ENCODE data around the gene C14orf119. TPM values are rescaled to one million over a fixed set of nuclear protein-coding genes. Genes with fewer than 3 reads are reported as not detected.
A peak's percentile ranks its signal among the peaks of the same experiment; 100 is the strongest.

Gene C14orf119
- total and polyA plus RNA-seq, 9 of the 15 experiments (the other 6 are each of a cell fraction or from before 2014, with no cell fraction given), result 36.7 to 251 (median 51.8) TPM

DNA sequence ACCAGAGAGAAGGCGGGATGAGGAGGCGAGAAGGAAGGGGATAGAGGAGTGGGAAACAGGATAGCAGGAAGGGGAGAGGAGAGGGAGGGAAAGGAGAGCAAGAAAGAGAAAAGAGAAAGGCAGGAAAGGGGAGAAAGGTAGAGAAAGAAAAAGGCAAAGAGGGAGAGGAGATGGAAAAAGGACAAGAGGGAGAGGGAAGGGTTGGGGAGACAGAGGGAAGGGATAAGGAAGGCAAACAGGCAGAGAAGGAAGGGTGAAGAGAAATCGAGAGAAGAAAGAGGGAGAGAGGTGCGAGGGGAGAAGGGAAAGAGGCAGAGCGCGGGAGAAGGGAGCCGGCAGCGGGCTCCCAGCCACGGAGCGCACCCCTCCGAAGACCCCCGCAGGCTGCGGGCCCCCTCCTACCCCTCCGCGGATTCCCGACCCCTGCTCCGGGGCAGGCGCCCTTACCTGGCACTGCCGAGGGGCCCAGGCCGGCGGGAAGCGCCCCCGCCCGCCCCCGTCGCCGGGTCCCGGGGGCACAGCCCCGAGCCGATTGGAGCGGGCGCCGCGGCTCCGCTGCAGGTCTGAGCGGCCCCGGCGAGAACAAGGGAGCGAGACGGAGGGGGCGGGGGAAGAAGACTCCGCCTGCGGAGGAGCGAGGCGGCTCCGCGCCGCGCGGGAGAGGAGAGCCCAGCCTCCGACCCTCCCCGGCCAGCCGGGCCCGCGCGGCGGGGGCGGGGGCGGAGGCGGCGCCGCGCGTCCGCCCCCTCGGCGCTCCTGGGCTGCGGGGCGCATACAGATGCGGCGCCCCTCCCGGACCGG is 38.1 kb upstream of the C14orf119 start, which contains the start of gene CDH24 (continued):
- TF ChIP-seq, protein P1, sequence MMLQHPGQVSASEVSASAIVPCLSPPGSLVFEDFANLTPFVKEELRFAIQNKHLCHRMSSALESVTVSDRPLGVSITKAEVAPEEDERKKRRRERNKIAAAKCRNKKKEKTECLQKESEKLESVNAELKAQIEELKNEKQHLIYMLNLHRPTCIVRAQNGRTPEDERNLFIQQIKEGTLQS (IDR thresholded peaks at IDR 0.05), result no peak
- TF ChIP-seq, protein P1 (CRISPR knock-in tag; conservative IDR thresholded peaks at IDR 0.05), result no peak
- TF ChIP-seq ZNF764 (CRISPR knock-in tag; IDR thresholded peaks at IDR 0.05; ENCODE audit: low read depth) (no peak), PRPF4 (IDR thresholded peaks at IDR 0.05; ENCODE audit: insufficient read depth, low read depth, low read length, poor library complexity, severe bottlenecking) (no peak), DMBX1 (CRISPR knock-in tag; IDR thresholded peaks at IDR 0.05; ENCODE audit: borderline replicate concordance) (no peak), EHMT2 (IDR thresholded peaks at IDR 0.05) (peak; percentile 64), ZNF444 (CRISPR knock-in tag; IDR thresholded peaks at IDR 0.05) (no peak), ZC3H11A (IDR thresholded peaks at IDR 0.05; ENCODE audit: low read depth, low read length) (no peak), STAT5A (IDR thresholded peaks at IDR 0.05; ENCODE audit: borderline replicate concordance, low read length) (no peak), DNMT1 (IDR thresholded peaks at IDR 0.05) (no peak), ILF3 (IDR thresholded peaks at IDR 0.05; ENCODE audit: borderline replicate concordance) (no peak), TAF15 (IDR thresholded peaks at IDR 0.05; ENCODE audit: low read depth, low read length) (no peak), TOE1 (IDR thresholded peaks at IDR 0.05; ENCODE audit: borderline replicate concordance) (peak; percentile 34; the same call in 1 of the 2 replicates), TOE1 (CRISPR knock-in tag; IDR thresholded peaks at IDR 0.05; ENCODE audit: borderline replicate concordance, low read depth) (no peak), ZNF41 (CRISPR knock-in tag; conservative IDR thresholded peaks at IDR 0.05) (no peak), NR4A1 (CRISPR knock-in tag; IDR thresholded peaks at IDR 0.05) (no peak), NR4A1 (tag; IDR thresholded peaks at IDR 0.05) (no peak), TAF7 (tag; IDR thresholded peaks at IDR 0.05) (no peak), HNRNPK (IDR thresholded peaks at IDR 0.05; ENCODE audit: low read depth, low read length, poor library complexity, severe bottlenecking) (peak; percentile 43), FOXJ2 (tag; IDR thresholded peaks at IDR 0.05) (no peak), STAG1 (CRISPR knock-in tag; IDR thresholded peaks at IDR 0.05; ENCODE audit: borderline replicate concordance) (no peak)
- TF ChIP-seq, protein P2, sequence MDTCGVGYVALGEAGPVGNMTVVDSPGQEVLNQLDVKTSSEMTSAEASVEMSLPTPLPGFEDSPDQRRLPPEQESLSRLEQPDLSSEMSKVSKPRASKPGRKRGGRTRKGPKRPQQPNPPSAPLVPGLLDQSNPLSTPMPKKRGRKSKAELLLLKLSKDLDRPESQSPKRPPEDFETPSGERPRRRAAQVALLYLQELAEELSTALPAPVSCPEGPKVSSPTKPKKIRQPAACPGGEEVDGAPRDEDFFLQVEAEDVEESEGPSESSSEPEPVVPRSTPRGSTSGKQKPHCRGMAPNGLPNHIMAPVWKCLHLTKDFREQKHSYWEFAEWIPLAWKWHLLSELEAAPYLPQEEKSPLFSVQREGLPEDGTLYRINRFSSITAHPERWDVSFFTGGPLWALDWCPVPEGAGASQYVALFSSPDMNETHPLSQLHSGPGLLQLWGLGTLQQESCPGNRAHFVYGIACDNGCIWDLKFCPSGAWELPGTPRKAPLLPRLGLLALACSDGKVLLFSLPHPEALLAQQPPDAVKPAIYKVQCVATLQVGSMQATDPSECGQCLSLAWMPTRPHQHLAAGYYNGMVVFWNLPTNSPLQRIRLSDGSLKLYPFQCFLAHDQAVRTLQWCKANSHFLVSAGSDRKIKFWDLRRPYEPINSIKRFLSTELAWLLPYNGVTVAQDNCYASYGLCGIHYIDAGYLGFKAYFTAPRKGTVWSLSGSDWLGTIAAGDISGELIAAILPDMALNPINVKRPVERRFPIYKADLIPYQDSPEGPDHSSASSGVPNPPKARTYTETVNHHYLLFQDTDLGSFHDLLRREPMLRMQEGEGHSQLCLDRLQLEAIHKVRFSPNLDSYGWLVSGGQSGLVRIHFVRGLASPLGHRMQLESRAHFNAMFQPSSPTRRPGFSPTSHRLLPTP (IDR thresholded peaks at IDR 0.05; ENCODE audit: borderline replicate concordance, extremely low read depth, insufficient read length), result no peak
- TF ChIP-seq, protein P3, sequence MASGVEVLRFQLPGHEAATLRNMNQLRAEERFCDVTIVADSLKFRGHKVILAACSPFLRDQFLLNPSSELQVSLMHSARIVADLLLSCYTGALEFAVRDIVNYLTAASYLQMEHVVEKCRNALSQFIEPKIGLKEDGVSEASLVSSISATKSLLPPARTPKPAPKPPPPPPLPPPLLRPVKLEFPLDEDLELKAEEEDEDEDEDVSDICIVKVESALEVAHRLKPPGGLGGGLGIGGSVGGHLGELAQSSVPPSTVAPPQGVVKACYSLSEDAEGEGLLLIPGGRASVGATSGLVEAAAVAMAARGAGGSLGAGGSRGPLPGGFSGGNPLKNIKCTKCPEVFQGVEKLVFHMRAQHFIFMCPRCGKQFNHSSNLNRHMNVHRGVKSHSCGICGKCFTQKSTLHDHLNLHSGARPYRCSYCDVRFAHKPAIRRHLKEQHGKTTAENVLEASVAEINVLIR (CRISPR knock-in tag; IDR thresholded peaks at IDR 0.05), result no peak
- TF ChIP-seq, protein P4, sequence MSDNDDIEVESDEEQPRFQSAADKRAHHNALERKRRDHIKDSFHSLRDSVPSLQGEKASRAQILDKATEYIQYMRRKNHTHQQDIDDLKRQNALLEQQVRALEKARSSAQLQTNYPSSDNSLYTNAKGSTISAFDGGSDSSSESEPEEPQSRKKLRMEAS (CRISPR knock-in tag; IDR thresholded peaks at IDR 0.05), result no peak

All from K562 (cell line).